OCI-LY3 (cell line): ENCODE measurements around the gene MARK2.

ENCODE experiments used
- CTCF ChIP-seq: fragments of 200-600, 300-600 bp; sonication (generic); IDR thresholded peaks from 2 replicates; pipeline ENCODE4 v1.5.1; 2014; ENCODE audit warnings: antibody characterized with exemption, low read length, low read depth
- EZH2phosphoT487 ChIP-seq: fragments of 200-600 bp; shearing (Covaris generic); IDR thresholded peaks from 2 replicates; pipeline ENCODE4 v1.6.1; 2018; ENCODE audit warnings: antibody characterized with exemption, mixed run types, low read depth

DNA sequence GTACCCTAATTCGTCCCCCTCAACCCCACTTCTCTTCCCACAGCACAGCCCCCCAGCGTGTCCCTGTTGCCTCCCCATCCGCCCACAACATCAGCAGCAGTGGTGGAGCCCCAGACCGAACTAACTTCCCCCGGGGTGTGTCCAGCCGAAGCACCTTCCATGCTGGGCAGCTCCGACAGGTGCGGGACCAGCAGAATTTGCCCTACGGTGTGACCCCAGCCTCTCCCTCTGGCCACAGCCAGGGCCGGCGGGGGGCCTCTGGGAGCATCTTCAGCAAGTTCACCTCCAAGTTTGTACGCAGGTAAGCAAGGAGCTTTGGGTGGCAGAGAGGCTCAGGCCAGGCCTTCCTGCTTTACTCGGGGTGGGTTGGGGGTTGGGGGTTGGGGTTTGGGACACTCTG, 65.8 kb downstream of the MARK2 start:
- TF ChIP-seq EZH2phosphoT487 (no peak), CTCF (no peak)
